ENCODE results near the gene WDR45B. TPM values are rescaled to one million over a fixed set of nuclear protein-coding genes. Genes with fewer than 3 reads are reported as not detected.

The WDR45B gene
- total and polyA plus RNA-seq, 7 donors, result 21.4 to 62.7 (median 32.6) TPM

DNA sequence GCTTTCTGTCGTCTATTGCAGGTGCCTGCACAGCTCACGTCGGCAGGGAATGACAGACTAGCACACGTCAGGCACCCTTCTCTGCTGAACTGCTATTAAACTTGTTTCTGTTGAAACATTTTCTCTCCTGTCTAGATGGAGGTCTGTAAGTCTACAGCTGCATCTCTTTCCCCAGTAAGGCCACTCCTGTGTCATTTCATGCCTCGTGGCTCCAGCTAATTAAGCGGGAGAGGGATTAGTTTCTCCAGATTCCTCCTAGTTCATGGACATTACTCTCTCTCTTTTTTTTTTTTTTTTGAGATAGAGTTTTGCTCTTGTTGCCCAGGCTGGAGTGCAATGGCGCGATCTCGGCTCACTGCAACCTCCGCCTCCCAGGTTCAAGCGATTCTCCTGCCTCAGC, 74.2 kb downstream of the WDR45B start:
- intact Hi-C loops (cut with DNase I), result no loop called here
- no peak for DNase-seq
- peaks cover 4 to 79% of the 10 kb centered on the region in 2 donors for H3K36me3 ChIP-seq (ENCODE audit: insufficient read depth in 1 of 2, low read depth in 1 of 2)
- TF ChIP-seq CTCF (IDR thresholded peaks at IDR 0.05), result no peak
- peaks cover 3% of the 10 kb centered on the region for H3K4me1 ChIP-seq
- WGBS, 3 donors, result 87 to 93% (median 87%) methylated on average over 11 of the region's 11 CpGs
- H3K4me3 ChIP-seq, result no peak overlapping the region
- H3K27me3 ChIP-seq (ENCODE audit: insufficient read depth in 3 of 3, low read length in 2 of 3), result no peaks in the 10 kb centered on the region
- no peaks in the 10 kb centered on the region for H3K9me3 ChIP-seq
- ATAC-seq, result no peak
- no peak overlapping the region for H3K27ac ChIP-seq

DNA sequence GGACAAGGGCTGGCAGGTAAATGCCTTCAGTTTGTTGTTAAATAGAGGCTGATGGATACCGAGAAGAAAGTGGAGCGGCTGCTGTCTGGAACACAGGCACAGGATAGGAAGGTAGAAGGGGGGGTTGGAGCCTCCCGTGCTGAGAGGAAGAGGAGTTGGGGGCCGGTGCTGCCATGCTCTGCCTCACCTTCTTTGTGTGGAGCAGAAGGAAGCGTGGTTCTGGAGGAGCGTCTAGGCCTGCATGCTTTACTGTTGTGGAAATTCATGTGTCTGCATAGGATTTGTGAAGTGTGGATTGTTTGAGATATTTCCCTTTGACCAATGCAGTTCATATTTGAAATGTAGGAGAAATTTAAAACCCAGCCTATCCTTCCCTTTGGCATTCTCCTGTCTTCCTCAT, 76.4 kb downstream of the WDR45B start:
- no peak overlapping the region for H3K4me3 ChIP-seq
- H3K9me3 ChIP-seq, result no peaks in the 10 kb centered on the region
- peaks cover 16% of the 10 kb centered on the region for H3K4me1 ChIP-seq
- 88 to 91% (median 88%) methylated on average over 6 of the region's 6 CpGs for WGBS, 3 donors
- no peak for TF ChIP-seq CTCF (IDR thresholded peaks at IDR 0.05)
- H3K27me3 ChIP-seq (ENCODE audit: insufficient read depth in 3 of 3, low read length in 2 of 3), result no peaks in the 10 kb centered on the region
- ATAC-seq, result no peak
- DNase-seq, result no peak
- H3K36me3 ChIP-seq (ENCODE audit: insufficient read depth in 1 of 2, low read depth in 1 of 2), result peaks cover 4 to 88% of the 10 kb centered on the region in 2 donors
- intact Hi-C loops (cut with DNase I), result no loop called here
- H3K27ac ChIP-seq, result no peak overlapping the region

GRCh38 chr17:82570277-82570676, 78.0 kb downstream of the WDR45B start:
- H3K36me3 ChIP-seq (ENCODE audit: insufficient read depth in 1 of 2, low read depth in 1 of 2), result peaks cover 4 to 77% of the 10 kb centered on the region in 2 donors
- no peak overlapping the region for H3K27ac ChIP-seq
- H3K9me3 ChIP-seq, result no peaks in the 10 kb centered on the region
- intact Hi-C loops (cut with DNase I), result no loop called here
- peaks cover 32% of the 10 kb centered on the region for H3K4me1 ChIP-seq
- TF ChIP-seq CTCF (IDR thresholded peaks at IDR 0.05), result no peak
- H3K27me3 ChIP-seq (ENCODE audit: insufficient read depth in 3 of 3, low read length in 2 of 3), result no peaks in the 10 kb centered on the region
- ATAC-seq, result no peak
- 85 to 90% (median 88%) methylated on average over 9 of the region's 9 CpGs for WGBS, 3 donors
- peak in 1 of 2 donors; percentile 21 for DNase-seq
- H3K4me3 ChIP-seq, result no peak overlapping the region

DNA sequence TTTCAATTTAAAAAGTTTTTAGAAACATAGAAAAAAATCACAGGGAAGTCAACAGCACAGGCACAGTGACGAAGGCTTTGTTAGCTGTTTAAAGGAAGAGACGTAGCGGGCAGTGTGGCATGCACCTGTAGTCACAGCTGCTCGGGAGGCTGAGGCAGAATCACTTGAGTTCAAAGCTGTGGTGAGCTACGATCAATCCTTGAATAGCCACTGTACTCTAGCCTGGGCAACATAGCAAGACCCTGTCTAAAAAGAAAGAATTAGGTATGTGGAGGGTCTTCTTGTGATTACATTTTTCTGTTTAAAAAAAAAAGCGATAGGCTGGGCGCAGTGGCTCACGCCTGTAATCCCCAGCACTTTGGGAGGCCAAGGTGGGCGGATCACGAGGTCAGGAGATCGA, 78.6 kb downstream of the WDR45B start:
- intact Hi-C loops (cut with DNase I), result no loop called here
- 94 to 95% (median 95%) methylated on average over 11 of the region's 11 CpGs for WGBS, 3 donors
- no peak overlapping the region for H3K4me3 ChIP-seq
- H3K36me3 ChIP-seq (ENCODE audit: insufficient read depth in 1 of 2, low read depth in 1 of 2), result peaks cover 4 to 70% of the 10 kb centered on the region in 2 donors
- no peak for ATAC-seq
- H3K9me3 ChIP-seq, result no peaks in the 10 kb centered on the region
- H3K27me3 ChIP-seq (ENCODE audit: insufficient read depth in 3 of 3, low read length in 2 of 3), result no peaks in the 10 kb centered on the region
- H3K27ac ChIP-seq, result peak overlapping the region; percentile 44
- H3K4me1 ChIP-seq, result peaks cover 36% of the 10 kb centered on the region
- no peak for TF ChIP-seq CTCF (IDR thresholded peaks at IDR 0.05)
- DNase-seq, result peak in 1 of 2 donors; percentile 19

- Histone ChIP-seq H3K36me3 (ENCODE audit: insufficient read depth in 1 of 2, low read depth in 1 of 2) (peaks cover 4 to 64% of the 10 kb centered on the region in 2 donors), H3K4me1 (peaks cover 36% of the 10 kb centered on the region), H3K4me3 (no peak overlapping the region), H3K9me3 (no peaks in the 10 kb centered on the region), H3K27ac (peak overlapping the region; percentile 44), H3K27me3 (ENCODE audit: insufficient read depth in 3 of 3, low read length in 2 of 3) (no peaks in the 10 kb centered on the region)
- intact Hi-C loops (cut with DNase I), result no loop called here
- WGBS, 3 donors, result 75 to 88% (median 76%) methylated on average over 10 of the region's 10 CpGs
- ATAC-seq (no peak), DNase-seq (peak in 1 of 2 donors; percentile 16)
- no peak for TF ChIP-seq CTCF (IDR thresholded peaks at IDR 0.05)
Measured at GRCh38 chr17:82568997-82569393, 79.2 kb downstream of the WDR45B start.

Data from psoas muscle (tissue), 8 donors.